B cell (primary cell): ENCODE data around the gene TSSK6. TPM values are rescaled to one million over a fixed set of nuclear protein-coding genes. Genes with fewer than 3 reads are reported as not detected.

Experiments
- ATAC-seq: fragments of 200-7000 bp; cut with Tn5 transposase; one replicate; pipeline ENCODE4 v1.10.0; 2021; ENCODE audit warnings: low read depth, mild to moderate bottlenecking, moderate number of reproducible peaks, moderate library complexity
- CTCF ChIA-PET: fragments of 350-600 bp; sonication (Branson Sonifier 250); formaldehyde crosslinking; loops from one replicate; lab custom pipeline; 2021; ENCODE audit warnings: antibody characterized with exemption, inconsistent platforms; lab: Charles Lee
- POLR2A ChIA-PET: fragments of 350-600 bp; sonication (Branson Sonifier 250); formaldehyde crosslinking; loops from one replicate; lab custom pipeline; 2021; ENCODE audit warnings: antibody characterized with exemption; lab: Charles Lee
- DNase-seq: peaks from one replicate; pipeline ENCODE4 v3.0.0; 2013
- H2AFZ ChIP-seq: 2 replicates; pipeline ENCODE4 v1.6.1; 2012; ENCODE audit warnings: mild to moderate bottlenecking, low read depth, low read length; ENCODE audit not compliant: insufficient read depth, poor library complexity, severe bottlenecking
- H3K27ac ChIP-seq, 2 donors: 1 replicate in 1 of 2; 2 replicates in 1 of 2; pipeline ENCODE4 v1.5.1; 2012 to 2013; ENCODE audit warnings: low read length in 2 of 2, mild to moderate bottlenecking in 2 of 2, moderate library complexity in 1 of 2
- H3K27me3 ChIP-seq, 4 experiments: fragments of 200-600 bp in 1 of 4; sonication (generic) in 1 of 4; replicated peaks in 1 of 4; 1 replicate in 2 of 4; 2 replicates in 2 of 4; pipeline versions ENCODE4 v1.6.1 to v1.7.0; 2013 to 2016; ENCODE audit warnings: low read length in 3 of 4, mild to moderate bottlenecking in 2 of 4, mixed read lengths in 1 of 4, moderate library complexity in 1 of 4; ENCODE audit not compliant: insufficient read depth in 4 of 4, control insufficient read depth in 3 of 4; ENCODE audit errors: control extremely low read depth in 1 of 4
- H3K36me3 ChIP-seq, 2 experiments: replicated peaks in 1 of 2; 1 replicate in 1 of 2; 2 replicates in 1 of 2; pipeline versions ENCODE4 v1.6.1 to v1.7.1; 2013; ENCODE audit warnings: low read length in 1 of 2; ENCODE audit not compliant: insufficient read depth in 2 of 2, control insufficient read depth in 1 of 2; ENCODE audit errors: control extremely low read depth in 1 of 2, extremely low read depth in 1 of 2
- H3K4me1 ChIP-seq, 2 donors: fragments of 200-600 bp in 1 of 2; sonication (generic) in 1 of 2; 1 replicate in 1 of 2; 2 replicates in 1 of 2; pipeline versions ENCODE4 v1.5.1 to v1.6.1; 2013 to 2017; ENCODE audit warnings: low read length in 2 of 2; ENCODE audit not compliant: control insufficient read depth in 2 of 2, insufficient read depth in 2 of 2
- H3K4me2 ChIP-seq: replicated peaks from 2 replicates; pipeline ENCODE3; 2012; ENCODE audit warnings: mild to moderate bottlenecking, low read depth, low read length; ENCODE audit not compliant: poor library complexity, severe bottlenecking
- H3K4me3 ChIP-seq, 5 experiments: fragments of 200-600 bp in 1 of 5; sonication (generic) in 1 of 5; 1 replicate in 3 of 5; 2 replicates in 2 of 5; pipeline versions ENCODE4 v1.5.1 to v1.7.0; 2011 to 2016; ENCODE audit warnings: low read length in 4 of 5, mild to moderate bottlenecking in 4 of 5, low read depth in 2 of 5, control low read depth in 1 of 5, moderate library complexity in 1 of 5; ENCODE audit not compliant: insufficient read depth in 1 of 5; ENCODE audit errors: control extremely low read depth in 1 of 5, extremely low read depth in 1 of 5
- H3K79me2 ChIP-seq: fragments of 200-600 bp; sonication (generic); one replicate; pipeline ENCODE4 v1.6.0; 2016; ENCODE audit warnings: low read length; ENCODE audit not compliant: control insufficient read depth, insufficient read depth
- H3K9ac ChIP-seq: fragments of 200-600 bp; sonication (generic); 2 replicates; pipeline ENCODE4 v1.6.1; 2017; ENCODE audit warnings: mild to moderate bottlenecking, low read length, moderate library complexity
- H3K9me3 ChIP-seq, 3 donors: one replicate each; pipeline versions ENCODE4 v1.6.1 to v1.7.1; 2013; ENCODE audit warnings: low read length in 2 of 3; ENCODE audit not compliant: control insufficient read depth in 2 of 3, insufficient read depth in 1 of 3; ENCODE audit errors: control extremely low read depth in 1 of 3
- H4K20me1 ChIP-seq: 2 replicates; pipeline ENCODE4 v1.6.0; 2012; ENCODE audit warnings: mild to moderate bottlenecking, low read length; ENCODE audit not compliant: insufficient read depth, control insufficient read depth, poor library complexity, severe bottlenecking
- H3K27ac Mint-ChIP-seq: one replicate; pipeline ENCODE4 v1.8.0; 2021; ENCODE audit warnings: mixed read lengths
- H3K27me3 Mint-ChIP-seq: one replicate; pipeline ENCODE4 v1.8.0; 2021; ENCODE audit warnings: mixed read lengths
- H3K4me1 Mint-ChIP-seq: one replicate; pipeline ENCODE4 v1.8.0; 2021; ENCODE audit warnings: mixed read lengths
- H3K4me3 Mint-ChIP-seq: one replicate; pipeline ENCODE4 v1.8.0; 2021; ENCODE audit warnings: mixed read lengths
- H3K9me3 Mint-ChIP-seq: one replicate; pipeline ENCODE4 v1.8.0; 2022; ENCODE audit warnings: mixed read lengths; ENCODE audit not compliant: insufficient read depth
- CTCF ChIP-seq: fragments of 200-600 bp; IDR thresholded peaks from one replicate; pipeline ENCODE4 v1.8.0; 2022; ENCODE audit warnings: antibody characterized with exemption, mild to moderate bottlenecking
- EZH2 ChIP-seq: IDR thresholded peaks from 2 replicates; pipeline ENCODE4 v1.6.1; 2012; ENCODE audit warnings: borderline replicate concordance, low read depth, mild to moderate bottlenecking, moderate library complexity, low read length; ENCODE audit not compliant: insufficient read depth, poor library complexity, severe bottlenecking
- WGBS: methylation state at CpG from one replicate; pipeline ENCODE4 v1.1.5; 2013; ENCODE audit warnings: missing lambda C conversion rate; ENCODE audit not compliant: insufficient coverage; 5-methylcytosine and 5-hydroxymethylcytosine counted together
- intact Hi-C: fragments of 100-400 bp; cut with micrococcal nuclease; formaldehyde crosslinking; loops from one replicate; pipeline ENCODE4 v1.10.0; 2022
- polyA plus RNA-seq: library from polyadenylated mRNA; depleted of rRNA; stranded (reverse); fragments of >200 nt; gene quantifications from 2 replicates; pipeline ENCODE4 v1.2.3, GENCODE V29; 2012
- total RNA-seq, 2 donors: library from RNA; stranded (reverse); fragments of 120-200 nt in 1 of 2; gene quantifications; 1 replicate in 1 of 2; 2 replicates in 1 of 2; pipeline versions ENCODE4 v1.2.3 to v1.2.4, GENCODE V29; 2013 to 2022

Gene TSSK6
- total and polyA plus RNA-seq, 2 donors (not counting 1 experiment from before 2014, with no cell fraction given): 8.9 to 9.6 TPM

GRCh38 chr19:19482809-19483596, 32.3 kb downstream of the TSSK6 start:
- no peaks in the 10 kb centered on the region for H3K9me3 Mint-ChIP-seq
- H3K79me2 ChIP-seq: peaks cover 80% of the 10 kb centered on the region
- no peak overlapping the region for H3K4me3 ChIP-seq
- TF ChIP-seq EZH2 (no peak), CTCF (no peak)
- ChIA-PET CTCF (interaction anchor here (0.6 to 3.5 kb wide), 5 partner anchors 63 to 413 kb away, joined by 3 to 13 read pairs (median 4); partner anchors contain the start of gene GATAD2A), POLR2A (no interaction called here)
- H3K9me3 ChIP-seq: no peaks in the 10 kb centered on the region
- H3K27ac ChIP-seq: no peak overlapping the region
- H3K36me3 ChIP-seq: peaks cover 0 to 21% of the 10 kb centered on the region in 2 experiments
- H3K27me3 Mint-ChIP-seq: no peaks in the 10 kb centered on the region
- no peaks in the 10 kb centered on the region for H3K27me3 ChIP-seq
- WGBS: 97% methylated on average over 18 of the region's 19 CpGs
- peak overlapping the region; percentile 56 for H3K27ac Mint-ChIP-seq
- no peak overlapping the region for H3K4me3 Mint-ChIP-seq
- ATAC-seq (no peak), DNase-seq (no peak)
- no peak overlapping the region for H3K9ac ChIP-seq
- H3K4me1 Mint-ChIP-seq: peaks cover 39% of the 10 kb centered on the region
- intact Hi-C loops: no loop called here
- H4K20me1 ChIP-seq: peaks cover under 1% of the 10 kb centered on the region
- H3K4me1 ChIP-seq: peaks cover 10 to 26% of the 10 kb centered on the region in 2 donors
- no peak overlapping the region for H3K4me2 ChIP-seq
- H2AFZ ChIP-seq: no peak overlapping the region

- ChIA-PET POLR2A (no interaction called here), CTCF (interaction anchor here (0.9 to 1.8 kb wide), 6 partner anchors 8 to 112 kb away, joined by 3 to 7 read pairs (median 4); partner anchors contain the start of gene GATAD2A)
- H3K4me3 ChIP-seq: no peak overlapping the region
- no peaks in the 10 kb centered on the region for H3K27me3 Mint-ChIP-seq
- no peak overlapping the region for H3K27ac ChIP-seq
- no peaks in the 10 kb centered on the region for H3K9me3 Mint-ChIP-seq
- H3K4me1 ChIP-seq: peaks cover 10 to 14% of the 10 kb centered on the region in 2 donors
- no peak overlapping the region for H3K4me2 ChIP-seq
- intact Hi-C loops: no loop called here
- TF ChIP-seq EZH2 (no peak), CTCF (no peak)
- H3K9ac ChIP-seq: no peak overlapping the region
- ATAC-seq: no peak
- no peak for DNase-seq
- WGBS: 57% methylated on average over 4 of the region's 5 CpGs
- no peaks in the 10 kb centered on the region for H3K27me3 ChIP-seq
- H4K20me1 ChIP-seq: peaks cover 18% of the 10 kb centered on the region
- H3K79me2 ChIP-seq: peaks cover 80% of the 10 kb centered on the region
- peaks cover 0 to 26% of the 10 kb centered on the region in 2 experiments for H3K36me3 ChIP-seq
- H3K4me3 Mint-ChIP-seq: no peak overlapping the region
- H3K27ac Mint-ChIP-seq: peak overlapping the region; percentile 56
- H2AFZ ChIP-seq: no peak overlapping the region
- peaks cover 37% of the 10 kb centered on the region for H3K4me1 Mint-ChIP-seq
- H3K9me3 ChIP-seq: no peaks in the 10 kb centered on the region
These were observed 34.7 kb downstream of the TSSK6 start for GRCh38 chr19:19480688-19481087.
